CMK (cell line): ENCODE data around the gene FAHD2A.
"Not testable (repeated sequence)": the region's sequence is repeated elsewhere in the genome, so short reads cannot be mapped to it uniquely, and the experiment has no call there.

Source experiments
- DNase-seq: peaks from one replicate; pipeline ENCODE4 v3.0.0-alpha.2; 2010; ENCODE audit warnings: low read depth

FAHD2A gene

DNA sequence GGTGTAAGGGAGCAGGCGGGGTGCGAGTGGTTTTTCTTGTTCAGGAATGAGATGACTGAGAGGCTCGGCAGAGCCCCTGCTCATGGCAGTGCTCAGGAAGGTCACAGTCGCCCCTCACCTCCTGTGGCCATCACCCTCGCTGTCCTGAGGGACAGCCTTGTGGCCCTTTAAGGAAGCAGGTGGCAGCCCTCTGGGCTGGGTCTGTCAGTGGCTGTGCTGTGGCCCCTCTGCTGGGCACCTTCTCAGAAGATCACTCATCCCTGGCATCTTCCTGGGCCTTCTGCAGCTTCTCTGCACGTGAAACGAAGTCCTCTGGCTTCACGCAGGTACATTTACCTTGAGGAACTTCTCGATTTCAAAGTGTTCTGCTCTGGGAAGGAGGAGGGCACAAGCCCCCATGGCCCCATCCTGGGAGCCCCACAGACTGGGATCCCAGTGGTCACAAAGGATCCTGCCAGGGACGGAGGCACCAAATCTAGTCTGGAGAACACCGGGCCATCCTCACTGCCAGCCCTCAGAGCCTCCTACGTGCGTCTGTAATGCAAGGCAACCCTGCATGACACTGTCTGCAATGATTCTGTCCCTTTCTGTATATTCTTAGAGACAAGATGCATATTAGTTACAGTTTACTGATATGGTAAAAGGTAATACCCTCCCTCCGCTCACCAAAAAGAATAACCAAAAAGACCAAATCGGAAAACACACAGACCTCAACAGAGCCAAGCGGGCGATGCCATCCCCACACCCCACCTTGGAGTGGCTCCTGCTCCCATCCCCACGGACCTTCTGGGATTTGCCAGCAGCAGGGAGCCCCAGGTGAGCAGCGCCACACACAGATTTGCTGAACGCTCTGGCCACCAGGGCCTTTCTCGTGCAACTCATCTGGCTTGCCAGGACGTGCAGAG is 25.9 kb upstream of the FAHD2A start:
- DNase-seq: no peak

DNA sequence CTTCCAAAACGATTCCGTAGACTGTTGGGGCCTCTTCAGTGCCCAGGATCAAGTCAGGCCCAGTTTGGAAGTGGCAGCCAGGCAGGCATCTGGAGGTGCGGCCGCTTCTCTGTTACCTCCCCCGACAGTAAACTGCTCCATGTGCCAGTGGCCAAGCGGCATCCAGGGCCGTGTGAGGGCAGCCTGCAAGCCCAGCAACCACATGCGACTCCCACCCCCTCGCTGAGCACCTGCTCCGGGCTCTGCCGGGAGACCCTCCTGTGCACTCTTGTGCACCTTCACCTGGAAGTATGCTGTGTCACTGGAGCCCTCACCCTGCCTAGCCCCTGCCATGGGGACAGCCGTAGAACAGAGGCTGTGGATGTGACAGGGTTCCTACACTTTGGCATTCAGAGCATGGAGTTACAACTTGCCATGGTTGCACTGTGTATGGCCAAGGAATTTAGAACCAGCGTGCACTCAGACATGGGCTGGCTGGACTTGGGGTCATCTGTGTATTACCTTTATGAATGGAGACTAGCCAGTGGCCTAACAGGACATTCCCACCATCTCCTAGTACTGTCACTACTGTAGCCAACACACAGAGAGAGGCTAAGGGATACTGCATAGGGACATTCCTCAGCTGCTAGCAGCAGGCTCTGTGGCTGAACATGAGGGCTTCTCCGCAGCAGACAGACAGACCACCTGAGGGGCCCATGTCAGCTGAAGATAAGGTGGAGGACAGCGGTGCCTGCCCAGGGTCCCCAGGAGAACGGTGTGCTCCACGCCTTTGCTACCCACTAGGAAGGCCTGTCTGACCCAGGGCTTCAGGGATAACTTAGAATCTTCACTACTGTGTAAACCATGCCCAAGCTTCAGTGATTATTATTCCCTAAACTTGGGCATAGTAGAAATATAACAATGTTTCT is 25.0 kb upstream of the FAHD2A start:
- no peak for DNase-seq

GRCh38 chr2:95378281-95378680 is 24.2 kb upstream of the FAHD2A start:
- not testable (repeated sequence) for DNase-seq

GRCh38 chr2:95379371-95379831 is 23.1 kb upstream of the FAHD2A start:
- DNase-seq: no peak

DNA sequence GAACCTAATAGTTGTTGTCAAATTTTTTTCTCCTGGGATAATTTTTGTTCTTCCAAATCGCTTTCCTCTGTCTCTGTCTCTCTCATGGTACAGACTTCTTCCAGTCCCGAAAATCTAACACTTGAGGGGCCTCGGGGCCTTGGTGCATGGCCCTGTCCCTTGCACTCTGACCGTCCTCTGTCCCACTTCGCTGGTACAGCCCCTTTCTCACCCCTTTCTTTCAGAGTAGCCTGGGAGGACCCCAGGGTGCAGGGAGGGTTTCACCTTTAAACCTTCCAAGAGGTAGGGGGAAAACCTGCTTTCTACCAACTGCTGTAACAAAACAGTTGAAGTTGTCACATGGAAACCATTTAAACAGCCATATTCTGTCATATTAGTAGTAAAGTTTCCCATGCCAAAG is 22.2 kb upstream of the FAHD2A start:
- no peak for DNase-seq

- DNase-seq: no peak
Measured at GRCh38 chr2:95380731-95381130, 21.8 kb upstream of the FAHD2A start.

- DNase-seq: no peak
Measured at GRCh38 chr2:95381212-95382191, 21.0 kb upstream of the FAHD2A start.

DNA sequence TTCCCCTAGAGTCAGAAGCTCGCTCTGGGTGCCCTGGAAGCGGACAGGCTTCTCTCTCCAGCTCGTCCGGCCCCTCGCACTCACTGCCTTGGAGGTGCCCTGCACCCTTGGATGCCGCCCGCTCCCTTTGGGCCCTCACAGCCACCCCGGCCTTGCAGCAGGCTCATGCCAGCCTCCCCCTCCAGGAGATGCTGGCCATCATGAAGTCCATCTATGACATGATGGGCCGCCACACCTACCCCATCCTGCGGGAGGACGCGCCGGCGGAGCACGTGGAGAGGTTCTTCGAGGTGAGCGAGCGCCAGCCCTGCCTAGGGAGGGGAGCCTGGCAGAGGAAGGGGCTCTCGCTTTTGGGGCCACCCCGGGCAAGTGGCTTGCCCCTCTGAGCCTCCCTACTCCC is 20.3 kb upstream of the FAHD2A start:
- no peak for DNase-seq

DNA sequence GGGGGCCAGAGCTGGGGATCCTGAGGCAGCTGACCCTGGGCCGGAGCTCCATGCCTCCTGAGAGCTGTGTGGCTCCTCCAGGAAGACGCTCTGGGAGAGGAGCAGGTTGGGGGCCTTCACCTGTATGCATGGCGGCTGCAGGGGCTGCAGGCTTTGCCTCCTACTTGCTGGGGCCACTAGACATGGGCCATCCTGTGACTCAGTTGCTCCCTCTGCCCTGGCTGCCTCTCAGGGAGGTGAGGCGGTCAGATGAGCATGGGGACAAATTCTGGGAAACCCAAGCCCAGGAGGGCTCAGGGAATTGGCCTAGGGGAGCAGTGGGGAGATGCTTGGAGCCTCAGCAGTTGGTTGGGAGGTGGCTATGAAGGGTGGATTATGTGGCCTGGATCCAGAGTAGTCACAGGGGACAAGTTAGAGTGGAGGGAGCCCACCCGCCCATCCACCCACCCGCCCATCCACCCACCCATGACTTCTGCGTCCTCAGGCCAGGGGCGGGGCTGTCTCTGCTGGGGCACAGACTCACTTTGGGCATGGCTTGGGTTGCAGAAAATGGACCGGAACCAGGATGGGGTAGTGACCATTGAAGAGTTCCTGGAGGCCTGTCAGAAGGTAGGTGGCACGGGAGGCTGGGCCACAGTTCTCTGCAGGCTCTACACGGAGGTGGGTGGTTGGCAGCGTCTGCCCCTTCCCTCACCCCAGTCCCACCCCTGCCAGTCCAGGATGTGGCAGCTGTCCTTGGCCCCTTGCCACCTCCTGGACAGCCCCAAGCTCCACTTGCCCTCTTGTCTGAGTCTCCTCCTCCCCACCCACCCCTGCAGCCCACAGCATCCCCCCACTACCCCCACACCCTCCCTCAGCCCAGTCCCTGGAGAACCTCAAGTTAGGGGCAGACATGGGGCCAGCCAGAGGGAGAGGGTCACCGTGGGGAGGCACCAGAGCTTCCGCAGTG is 19.5 kb upstream of the FAHD2A start:
- DNase-seq: no peak

GRCh38 chr2:95383635-95384027 is 18.9 kb upstream of the FAHD2A start:
- DNase-seq: no peak

- no peak for DNase-seq
Measured at GRCh38 chr2:95384854-95385569, 17.5 kb upstream of the FAHD2A start.

DNA sequence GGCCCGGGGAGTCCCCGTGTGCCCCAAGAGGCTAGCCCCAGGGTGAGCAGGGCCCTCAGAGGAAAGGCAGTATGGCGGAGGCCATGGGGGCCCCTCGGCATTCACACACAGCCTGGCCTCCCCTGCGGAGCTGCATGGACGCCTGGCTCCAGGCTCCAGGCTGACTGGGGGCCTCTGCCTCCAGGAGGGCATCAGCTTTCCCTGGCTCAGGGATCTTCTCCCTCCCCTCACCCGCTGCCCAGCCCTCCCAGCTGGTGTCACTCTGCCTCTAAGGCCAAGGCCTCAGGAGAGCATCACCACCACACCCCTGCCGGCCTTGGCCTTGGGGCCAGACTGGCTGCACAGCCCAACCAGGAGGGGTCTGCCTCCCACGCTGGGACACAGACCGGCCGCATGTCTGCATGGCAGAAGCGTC is 16.9 kb upstream of the FAHD2A start:
- DNase-seq: no peak

GRCh38 chr2:95386031-95386430 is 16.5 kb upstream of the FAHD2A start:
- no peak for DNase-seq

DNA sequence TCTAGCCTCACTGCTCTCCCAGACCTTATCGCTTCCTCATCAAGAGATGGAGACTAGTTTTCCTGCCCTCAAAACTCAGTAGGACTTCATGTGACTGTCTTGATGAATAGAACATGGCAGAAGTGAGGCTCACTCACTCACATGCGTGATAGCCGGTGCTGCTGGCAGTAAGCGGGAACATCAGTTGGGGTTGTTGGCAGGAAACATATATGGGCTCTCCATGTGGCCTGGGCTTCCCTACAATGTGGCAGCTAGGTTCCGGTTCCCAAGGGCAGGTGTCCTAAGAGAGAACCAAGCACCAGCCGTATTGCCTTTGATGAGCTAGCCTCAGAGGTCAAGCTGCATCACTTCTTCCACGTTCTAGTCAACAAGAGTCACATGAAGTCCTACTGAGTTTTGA is 15.2 kb upstream of the FAHD2A start:
- no peak for DNase-seq

DNA sequence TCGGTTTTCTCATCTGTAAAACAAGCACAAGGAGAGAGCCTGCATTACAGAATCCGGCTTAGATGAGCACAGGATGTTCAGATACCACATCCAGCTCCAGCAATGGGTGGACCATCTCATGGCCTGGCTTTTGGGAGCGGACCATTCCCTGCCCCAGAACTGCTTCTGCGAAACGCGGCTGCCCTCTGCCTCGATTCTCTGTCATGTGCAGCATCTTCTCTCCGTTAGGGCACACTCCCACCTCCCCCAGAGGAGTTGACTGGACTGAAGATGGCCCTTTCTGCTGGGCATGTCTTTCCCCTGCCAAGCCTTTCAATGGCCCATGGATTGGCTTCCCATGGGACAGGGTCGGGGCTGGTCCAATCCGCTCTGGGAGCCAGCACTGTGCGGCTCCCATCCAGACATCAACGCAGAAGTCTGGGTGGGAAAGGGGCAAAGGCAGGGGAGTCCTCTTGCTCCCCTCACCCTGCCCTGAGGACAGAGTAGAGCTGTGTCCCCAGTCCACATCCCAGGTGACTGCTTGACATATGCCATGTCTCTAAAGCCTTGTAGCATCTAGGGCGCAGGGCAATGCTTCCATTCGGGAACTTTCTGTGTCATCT is 14.3 kb upstream of the FAHD2A start:
- no peak for DNase-seq

GRCh38 chr2:95388856-95389244 is 13.7 kb upstream of the FAHD2A start:
- no peak for DNase-seq

- DNase-seq: no peak
Measured at GRCh38 chr2:95389245-95390119, 13.0 kb upstream of the FAHD2A start.

- DNase-seq: no peak
Measured at GRCh38 chr2:95390272-95390880, 12.1 kb upstream of the FAHD2A start.
